Measurements from ENCODE around the gene PRPH. TPM values are rescaled to one million over a fixed set of nuclear protein-coding genes. Genes with fewer than 3 reads are reported as not detected.
A peak's percentile ranks its signal among the peaks of the same experiment; 100 is the strongest.
"Not testable (repeated sequence)": the region's sequence is repeated elsewhere in the genome, so short reads cannot be mapped to it uniquely, and the experiment has no call there.

Gene PRPH
- total RNA-seq, 1 donor from 2014 or later: not detected

GRCh38 chr12:49264466-49264872 lies 30.5 kb upstream of the PRPH start:
- Histone ChIP-seq H3K4me1 (peaks cover 62% of the 10 kb centered on the region), H3K27ac (replicated peaks) (peak overlapping the region; percentile 90), H3K9me3 (replicated peaks) (no peaks in the 10 kb centered on the region), H3K36me3 (peaks cover under 1% of the 10 kb centered on the region), H3K4me3 (peak overlapping the region; percentile 73), H3K27me3 (ENCODE audit: low read depth) (no peaks in the 10 kb centered on the region)
- DNase-seq: no peak
- TF ChIP-seq, protein P1, sequence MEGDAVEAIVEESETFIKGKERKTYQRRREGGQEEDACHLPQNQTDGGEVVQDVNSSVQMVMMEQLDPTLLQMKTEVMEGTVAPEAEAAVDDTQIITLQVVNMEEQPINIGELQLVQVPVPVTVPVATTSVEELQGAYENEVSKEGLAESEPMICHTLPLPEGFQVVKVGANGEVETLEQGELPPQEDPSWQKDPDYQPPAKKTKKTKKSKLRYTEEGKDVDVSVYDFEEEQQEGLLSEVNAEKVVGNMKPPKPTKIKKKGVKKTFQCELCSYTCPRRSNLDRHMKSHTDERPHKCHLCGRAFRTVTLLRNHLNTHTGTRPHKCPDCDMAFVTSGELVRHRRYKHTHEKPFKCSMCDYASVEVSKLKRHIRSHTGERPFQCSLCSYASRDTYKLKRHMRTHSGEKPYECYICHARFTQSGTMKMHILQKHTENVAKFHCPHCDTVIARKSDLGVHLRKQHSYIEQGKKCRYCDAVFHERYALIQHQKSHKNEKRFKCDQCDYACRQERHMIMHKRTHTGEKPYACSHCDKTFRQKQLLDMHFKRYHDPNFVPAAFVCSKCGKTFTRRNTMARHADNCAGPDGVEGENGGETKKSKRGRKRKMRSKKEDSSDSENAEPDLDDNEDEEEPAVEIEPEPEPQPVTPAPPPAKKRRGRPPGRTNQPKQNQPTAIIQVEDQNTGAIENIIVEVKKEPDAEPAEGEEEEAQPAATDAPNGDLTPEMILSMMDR (IDR thresholded peaks at IDR 0.05; ENCODE audit: borderline replicate concordance): no peak
- intact Hi-C loops (cut with micrococcal nuclease): no loop called here

GRCh38 chr12:49264873-49265792 lies 29.8 kb upstream of the PRPH start, which contains the start of gene TUBA1C:
TSS of gene TUBA1C (plus strand) at chr12:49265082. CDS start at chr12:49265182, 100 bp downstream.
- H3K36me3 ChIP-seq: peaks cover 7% of the 10 kb centered on the region
- H3K4me3 ChIP-seq: peak within 1 kb of the TSS; percentile 73
- DNase-seq: peak; percentile 91
- peaks cover 59% of the 10 kb centered on the region for H3K4me1 ChIP-seq
- intact Hi-C loops (cut with micrococcal nuclease): no loop called here
- H3K27ac ChIP-seq (replicated peaks): peak within 1 kb of the TSS; percentile 90
- H3K27me3 ChIP-seq (ENCODE audit: low read depth): no peaks in the 10 kb centered on the region
- no peaks in the 10 kb centered on the region for H3K9me3 ChIP-seq (replicated peaks)
- TF ChIP-seq, protein P1 (IDR thresholded peaks at IDR 0.05; ENCODE audit: borderline replicate concordance): no peak

DNA sequence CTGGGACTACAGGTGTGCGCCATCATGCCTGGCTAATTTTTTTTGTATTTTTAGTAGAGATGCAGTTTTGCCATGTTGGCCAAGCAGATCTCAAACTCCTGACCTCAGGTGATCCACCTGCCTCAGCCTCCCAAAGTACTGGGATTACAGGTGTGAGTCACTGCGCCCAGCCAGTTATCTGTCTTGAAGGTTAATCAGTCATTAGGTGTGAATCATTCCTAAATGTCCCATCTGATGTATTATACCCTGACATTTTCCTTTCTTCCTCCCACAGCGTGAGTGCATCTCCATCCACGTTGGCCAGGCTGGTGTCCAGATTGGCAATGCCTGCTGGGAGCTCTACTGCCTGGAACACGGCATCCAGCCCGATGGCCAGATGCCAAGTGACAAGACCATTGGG lies 25.8 kb upstream of the PRPH start:
- H3K9me3 ChIP-seq (replicated peaks); H3K27me3 ChIP-seq (ENCODE audit: low read depth); DNase-seq; H3K4me3 ChIP-seq; H3K27ac ChIP-seq (replicated peaks); intact Hi-C loops (cut with micrococcal nuclease): not testable (repeated sequence)
- Histone ChIP-seq H3K4me1 (peaks cover 49% of the 10 kb centered on the region), H3K36me3 (peaks cover 44% of the 10 kb centered on the region)

DNA sequence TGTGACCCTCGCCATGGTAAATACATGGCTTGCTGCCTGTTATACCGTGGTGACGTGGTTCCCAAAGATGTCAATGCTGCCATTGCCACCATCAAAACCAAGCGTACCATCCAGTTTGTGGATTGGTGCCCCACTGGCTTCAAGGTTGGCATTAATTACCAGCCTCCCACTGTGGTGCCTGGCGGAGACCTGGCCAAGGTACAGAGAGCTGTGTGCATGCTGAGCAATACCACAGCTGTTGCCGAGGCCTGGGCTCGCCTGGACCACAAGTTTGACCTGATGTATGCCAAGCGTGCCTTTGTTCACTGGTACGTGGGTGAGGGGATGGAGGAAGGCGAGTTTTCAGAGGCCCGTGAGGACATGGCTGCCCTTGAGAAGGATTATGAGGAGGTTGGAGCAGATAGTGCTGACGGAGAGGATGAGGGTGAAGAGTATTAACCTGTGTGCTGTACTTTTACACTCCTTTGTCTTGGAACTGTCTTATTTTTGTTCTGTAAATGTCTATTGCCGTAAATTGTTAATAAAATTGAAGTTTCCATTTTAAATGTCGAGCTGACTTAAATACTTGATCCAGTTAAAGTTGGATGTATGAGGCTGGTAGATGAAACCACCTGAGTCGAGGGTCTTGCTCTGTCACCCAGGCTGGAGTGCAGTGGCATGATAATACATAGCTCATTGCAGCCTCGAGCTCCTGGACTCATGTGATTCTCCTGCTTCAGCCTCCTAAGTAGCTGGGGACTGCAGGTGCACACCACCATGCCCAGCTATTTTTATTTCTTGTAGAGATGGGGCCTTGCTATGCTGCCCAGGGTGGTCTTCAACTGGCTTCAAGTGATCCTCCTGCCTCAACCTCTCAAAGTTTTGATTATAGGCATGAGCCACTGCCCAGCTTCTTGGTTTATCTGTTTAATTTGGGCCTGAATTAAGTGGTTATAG lies 21.9 kb upstream of the PRPH start:
- intact Hi-C loops (cut with micrococcal nuclease): no loop called here
- H3K4me3 ChIP-seq: no peak overlapping the region
- TF ChIP-seq, protein P1 (IDR thresholded peaks at IDR 0.05; ENCODE audit: borderline replicate concordance): no peak
- no peaks in the 10 kb centered on the region for H3K9me3 ChIP-seq (replicated peaks)
- H3K27ac ChIP-seq (replicated peaks): no peak overlapping the region
- no peak for DNase-seq
- H3K4me1 ChIP-seq: peaks cover 23% of the 10 kb centered on the region
- peaks cover 44% of the 10 kb centered on the region for H3K36me3 ChIP-seq
- no peaks in the 10 kb centered on the region for H3K27me3 ChIP-seq (ENCODE audit: low read depth)

DNA sequence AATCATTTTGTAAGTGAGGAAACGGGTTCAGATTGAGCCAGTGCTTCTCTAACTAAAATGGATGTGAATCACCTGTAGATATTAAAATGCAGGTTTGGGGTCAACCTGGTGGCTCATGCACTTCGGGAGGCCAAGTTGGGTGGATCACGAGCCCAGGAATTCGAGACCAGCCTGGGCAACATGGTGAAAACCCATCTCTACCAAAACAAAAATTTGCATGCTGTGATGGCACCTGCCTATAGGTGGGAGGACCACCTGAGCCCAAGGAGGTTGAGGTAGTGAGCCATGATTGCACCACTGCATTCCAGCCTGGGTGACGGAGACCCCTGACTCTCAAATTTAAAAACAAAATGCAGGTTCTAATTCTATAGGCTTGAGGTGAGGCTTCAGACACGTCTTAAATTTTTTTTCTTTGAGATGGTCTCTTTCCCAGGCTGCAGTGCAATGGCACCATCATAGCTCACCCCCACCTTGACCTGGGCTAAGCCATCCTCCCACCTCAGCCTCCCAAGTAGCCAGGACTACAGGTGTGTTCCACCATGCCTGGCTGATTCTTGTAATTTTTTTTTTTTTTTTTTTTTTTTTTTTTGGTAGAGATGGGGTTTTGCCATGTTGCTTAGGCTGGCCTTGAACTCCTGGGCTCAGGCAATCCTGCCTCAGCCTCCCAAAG lies 21.1 kb upstream of the PRPH start:
- intact Hi-C loops (cut with micrococcal nuclease): no loop called here

More for the DNA sequence above, 21.1 kb upstream of the PRPH start:
- Histone ChIP-seq H3K27me3 (ENCODE audit: low read depth) (no peaks in the 10 kb centered on the region), H3K4me1 (peaks cover 15% of the 10 kb centered on the region), H3K9me3 (replicated peaks) (no peaks in the 10 kb centered on the region), H3K27ac (replicated peaks) (no peak overlapping the region), H3K4me3 (no peak overlapping the region), H3K36me3 (peaks cover 44% of the 10 kb centered on the region)
- DNase-seq: no peak
- TF ChIP-seq, protein P1 (IDR thresholded peaks at IDR 0.05; ENCODE audit: borderline replicate concordance): no peak
